Activated gamma-delta T cell treated with anti-CD3 and anti-CD28 coated beads, Interleukin-2, amount 50 U/mL, for 16 hours (primary cell): ENCODE measurements around the gene RAB20.

Source experiments
- DNase-seq: peaks from one replicate; pipeline ENCODE4 v3.0.0-alpha.2; 2020; ENCODE audit warnings: low read depth

The RAB20 gene

DNA sequence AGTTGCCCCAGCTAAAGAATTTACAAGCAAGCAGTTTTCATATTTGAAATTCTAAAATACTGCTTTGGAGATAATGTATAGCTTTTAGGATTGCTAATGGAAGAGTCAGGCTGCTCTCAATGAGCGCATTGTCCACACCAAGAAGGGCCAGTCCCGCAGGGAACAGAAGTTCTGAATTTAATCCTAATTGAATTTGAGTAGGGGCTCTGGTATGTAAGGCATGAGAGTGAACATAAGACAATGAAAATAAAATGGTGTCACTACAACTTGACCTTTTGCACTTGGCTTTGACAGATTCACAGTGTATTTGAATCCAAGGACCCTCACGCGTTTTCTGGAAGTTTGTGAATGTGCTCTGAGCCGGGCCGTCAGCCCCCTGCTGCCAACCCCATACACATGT, 32.6 kb downstream of the RAB20 start:
- DNase-seq: no peak

DNA sequence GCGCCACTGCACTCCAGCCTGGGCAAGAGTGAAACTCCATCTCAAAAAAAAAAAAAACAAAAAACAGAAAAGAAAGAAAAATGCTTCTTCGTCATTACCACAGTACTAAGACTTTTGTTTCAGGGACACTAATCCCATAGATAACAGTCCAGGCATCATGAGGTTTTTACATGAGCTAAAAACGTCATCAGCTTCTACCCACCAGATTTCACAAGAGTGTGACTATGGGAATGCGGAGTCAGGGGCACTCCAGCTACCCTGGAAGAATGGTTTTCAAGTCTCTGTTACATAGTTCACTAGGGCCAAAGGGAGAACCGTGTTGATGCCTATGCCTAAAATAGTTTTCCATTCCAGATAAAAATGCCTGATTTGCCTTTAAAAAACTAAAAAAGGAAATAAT, 33.2 kb downstream of the RAB20 start:
- no peak for DNase-seq

- DNase-seq: no peak
Observed at GRCh38 chr13:110525328-110526319, 35.9 kb downstream of the RAB20 start.

- no peak for DNase-seq
Observed at GRCh38 chr13:110524541-110525257, 36.8 kb downstream of the RAB20 start.

DNA sequence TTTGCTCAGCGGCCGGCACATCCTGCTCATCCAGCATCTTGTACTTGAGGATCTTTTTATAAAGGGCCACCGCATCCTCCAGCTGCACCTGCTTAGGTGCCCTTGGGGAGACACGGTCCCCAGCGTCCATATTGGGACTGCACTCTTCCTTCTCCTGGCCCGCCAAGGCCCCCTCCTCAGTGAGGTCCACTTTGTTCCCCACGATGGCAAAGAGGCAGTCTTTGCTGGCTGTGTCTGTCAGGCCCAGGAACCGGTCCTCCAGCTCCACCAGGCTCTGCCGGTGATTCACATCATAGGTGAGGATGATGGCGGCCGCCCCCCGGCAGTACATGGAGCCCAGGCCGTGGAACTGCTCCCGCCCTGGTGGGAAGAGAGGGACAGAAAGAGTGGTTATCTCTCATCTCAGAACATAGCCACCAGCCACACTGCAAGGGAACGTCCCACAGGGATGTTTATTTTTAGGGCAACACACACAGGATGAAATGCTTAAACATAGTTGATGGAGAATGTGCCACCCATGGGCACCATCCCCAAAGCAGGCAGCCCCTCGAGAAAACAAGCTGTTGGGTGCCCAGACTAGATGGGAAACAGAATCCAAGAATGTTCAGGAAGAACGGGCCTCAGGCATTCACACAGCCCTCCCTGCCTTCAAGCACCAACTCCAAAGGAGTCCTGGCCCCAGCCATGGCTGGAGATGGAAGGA, 37.5 kb downstream of the RAB20 start:
- no peak for DNase-seq

DNA sequence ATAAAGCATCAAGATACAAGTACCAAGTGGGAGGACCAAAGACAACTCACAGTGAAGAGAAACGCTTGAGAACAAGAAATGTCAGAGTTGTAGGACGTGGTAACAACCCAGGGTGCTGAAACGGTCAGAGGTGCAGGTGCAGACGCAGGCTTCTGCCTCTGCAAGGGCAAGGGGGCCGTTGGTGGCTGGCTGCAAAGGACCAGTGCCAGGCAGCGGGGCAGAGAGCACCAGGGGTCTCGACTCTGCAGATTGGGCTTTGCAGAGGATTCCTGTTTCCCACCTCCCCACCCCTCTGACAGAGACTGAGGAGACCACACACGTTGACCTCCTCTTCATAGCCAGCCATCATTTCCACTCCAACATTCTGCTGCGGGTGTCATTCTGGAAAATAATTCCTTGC, 38.3 kb downstream of the RAB20 start:
- no peak for DNase-seq

GRCh38 chr13:110522721-110523120, 38.8 kb downstream of the RAB20 start:
- DNase-seq: no peak

GRCh38 chr13:110521946-110522345, 39.6 kb downstream of the RAB20 start:
- DNase-seq: no peak

- DNase-seq: no peak
Observed at GRCh38 chr13:110521296-110521680, 40.2 kb downstream of the RAB20 start.

- no peak for DNase-seq
Observed at GRCh38 chr13:110520431-110521295, 40.9 kb downstream of the RAB20 start.

DNA sequence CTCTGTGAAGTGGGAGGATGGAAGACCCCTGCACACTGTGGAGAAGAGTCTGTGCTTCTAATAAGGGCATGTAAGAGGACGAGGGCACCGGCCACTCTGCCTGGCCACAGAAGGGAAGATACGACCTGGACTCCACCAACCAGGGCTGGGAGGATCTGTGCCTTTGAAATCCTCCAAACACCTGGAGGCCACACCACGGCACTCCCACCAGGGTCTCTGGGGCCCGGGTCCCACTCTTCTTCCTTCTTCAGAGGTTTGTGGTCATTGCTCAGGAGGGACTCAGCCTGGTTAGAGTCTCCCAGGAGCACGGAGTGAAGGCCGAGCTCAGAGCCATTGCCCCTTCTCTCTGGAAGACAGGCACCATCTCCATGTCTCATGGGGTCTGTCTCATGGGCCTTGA, 42.0 kb downstream of the RAB20 start:
- no peak for DNase-seq

GRCh38 chr13:110519046-110519445, 42.5 kb downstream of the RAB20 start:
- DNase-seq: no peak

GRCh38 chr13:110518571-110518970, 43.0 kb downstream of the RAB20 start:
- DNase-seq: no peak

- no peak for DNase-seq
Observed at GRCh38 chr13:110518226-110518525, 43.3 kb downstream of the RAB20 start.

DNA sequence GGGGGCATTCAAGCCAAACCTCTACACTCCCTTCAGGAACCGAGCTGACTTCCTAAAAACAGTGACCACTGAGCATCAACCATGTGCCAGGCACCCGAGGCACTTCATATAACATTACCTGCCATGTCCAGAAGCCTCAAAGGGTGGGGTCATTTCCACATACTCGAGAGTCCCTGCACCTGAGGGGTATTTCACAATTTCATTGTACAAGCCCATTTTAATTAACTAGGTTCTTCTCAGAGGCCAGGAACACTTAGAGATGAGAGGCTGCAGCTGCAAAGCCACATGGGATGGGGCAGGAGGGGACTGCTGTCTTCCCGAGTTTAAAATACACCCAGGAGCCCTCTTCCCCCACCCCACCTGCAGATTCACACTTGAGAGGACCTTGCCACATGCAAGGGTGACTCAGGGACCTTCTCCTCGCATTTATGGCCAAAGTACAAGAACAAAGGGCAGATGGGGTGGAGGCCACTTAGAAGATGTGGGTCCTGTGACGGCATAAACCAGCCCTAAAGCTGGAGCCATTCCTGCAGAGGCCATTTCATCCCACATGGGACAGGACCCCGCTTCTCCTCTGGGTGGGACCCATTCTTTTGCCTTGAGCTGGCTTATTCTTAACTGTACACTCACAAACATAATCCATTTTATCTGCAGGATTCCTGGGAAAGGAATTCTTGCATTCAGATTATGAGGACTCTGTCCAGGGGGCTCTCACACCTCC, 43.9 kb downstream of the RAB20 start:
- DNase-seq: no peak

- no peak for DNase-seq
Observed at GRCh38 chr13:110516500-110516899, 45.0 kb downstream of the RAB20 start.

DNA sequence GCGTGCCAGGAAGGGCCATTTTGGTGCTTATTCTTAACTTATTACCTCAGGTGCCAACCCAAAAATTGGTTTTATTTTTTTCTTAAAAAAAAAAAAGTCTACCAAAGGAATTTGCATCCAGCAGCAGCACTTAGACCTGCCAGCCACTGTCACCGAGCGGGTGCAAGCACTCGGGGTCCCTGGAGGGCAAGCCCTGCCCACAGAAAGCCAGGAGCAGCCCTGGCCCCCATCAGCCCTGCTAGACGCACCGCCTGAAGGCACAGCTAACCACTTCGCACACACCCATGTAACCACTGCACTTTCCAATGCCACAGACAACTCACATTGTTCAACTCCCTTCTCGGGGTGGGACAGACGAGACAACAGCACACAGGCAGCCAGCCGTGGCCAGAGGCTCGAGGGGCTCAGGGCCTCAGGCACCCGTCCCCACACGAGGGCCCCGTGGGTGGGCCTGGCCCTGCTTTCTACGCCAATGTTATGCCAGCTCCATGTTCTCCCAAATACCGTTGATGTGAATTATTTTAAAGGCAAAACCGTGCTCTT, 49.3 kb downstream of the RAB20 start:
- no peak for DNase-seq

DNA sequence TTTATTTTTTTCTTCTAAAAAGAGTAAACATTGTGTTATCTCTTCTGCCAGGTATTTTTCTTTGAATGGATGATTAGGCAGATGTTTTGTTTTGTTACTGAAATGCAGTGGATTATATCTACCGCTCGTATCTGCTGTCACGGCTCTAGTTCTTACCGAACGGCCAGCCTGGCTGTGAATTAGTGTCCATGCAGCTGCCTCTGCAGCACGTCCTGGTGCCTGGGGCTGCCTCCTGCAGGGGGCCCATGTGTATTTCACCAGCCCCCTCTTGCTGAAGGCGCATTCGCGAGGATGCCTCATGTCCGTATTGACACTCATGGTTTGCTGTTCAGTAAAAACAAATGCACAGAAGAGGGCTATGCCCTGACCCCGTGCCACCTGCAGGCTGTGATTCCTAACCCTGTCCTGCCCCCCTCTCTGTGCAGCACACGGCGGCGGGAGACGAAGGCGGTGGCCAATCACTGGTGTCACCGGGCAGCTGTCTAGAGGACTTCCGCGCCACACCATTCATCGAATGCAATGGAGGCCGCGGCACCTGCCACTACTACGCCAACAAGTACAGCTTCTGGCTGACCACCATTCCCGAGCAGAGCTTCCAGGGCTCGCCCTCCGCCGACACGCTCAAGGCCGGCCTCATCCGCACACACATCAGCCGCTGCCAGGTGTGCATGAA, 49.9 kb downstream of the RAB20 start:
- DNase-seq: no peak

- DNase-seq: no peak
Observed at GRCh38 chr13:110509971-110510786, 51.3 kb downstream of the RAB20 start.
